Measurements from ENCODE around the gene C4orf33. TPM values are rescaled to one million over a fixed set of nuclear protein-coding genes. Genes with fewer than 3 reads are reported as not detected.

The C4orf33 gene
- total RNA-seq, 2 donors from 2014 or later, result 14.9 to 31.2 TPM

DNA sequence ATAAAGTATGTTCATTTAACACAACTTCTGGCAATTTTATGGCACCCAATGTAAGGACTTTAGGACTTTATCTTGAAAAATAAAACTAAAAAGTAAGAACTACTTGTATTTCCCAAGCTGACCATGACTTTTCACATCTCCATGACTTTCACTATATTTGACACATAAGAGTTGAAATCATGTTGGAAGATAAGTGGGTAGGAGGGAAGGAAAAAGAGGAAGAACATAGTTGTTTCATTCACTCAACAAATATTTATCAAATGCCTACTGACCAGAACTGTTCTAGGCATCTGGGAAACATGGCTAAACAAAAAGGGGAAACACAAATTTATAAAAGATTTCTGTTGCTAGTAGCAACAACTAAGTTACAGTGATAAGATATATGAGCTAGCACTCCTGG, 18.6 kb upstream of the C4orf33 start:
- DNase-seq, result no peak
- Histone ChIP-seq H3K27ac (no peak overlapping the region), H3K36me3 (no peaks in the 10 kb centered on the region), H3K4me3 (no peak overlapping the region), H3K27me3 (no peaks in the 10 kb centered on the region), H3K9ac (ENCODE audit: low read depth in 2 of 2, low read length in 2 of 2) (no peak overlapping the region), H3K4me1 (no peaks in the 10 kb centered on the region), H3K9me3 (no peaks in the 10 kb centered on the region)
- intact Hi-C loops (cut with DNase I), result no loop called here
- TF ChIP-seq, protein P1, sequence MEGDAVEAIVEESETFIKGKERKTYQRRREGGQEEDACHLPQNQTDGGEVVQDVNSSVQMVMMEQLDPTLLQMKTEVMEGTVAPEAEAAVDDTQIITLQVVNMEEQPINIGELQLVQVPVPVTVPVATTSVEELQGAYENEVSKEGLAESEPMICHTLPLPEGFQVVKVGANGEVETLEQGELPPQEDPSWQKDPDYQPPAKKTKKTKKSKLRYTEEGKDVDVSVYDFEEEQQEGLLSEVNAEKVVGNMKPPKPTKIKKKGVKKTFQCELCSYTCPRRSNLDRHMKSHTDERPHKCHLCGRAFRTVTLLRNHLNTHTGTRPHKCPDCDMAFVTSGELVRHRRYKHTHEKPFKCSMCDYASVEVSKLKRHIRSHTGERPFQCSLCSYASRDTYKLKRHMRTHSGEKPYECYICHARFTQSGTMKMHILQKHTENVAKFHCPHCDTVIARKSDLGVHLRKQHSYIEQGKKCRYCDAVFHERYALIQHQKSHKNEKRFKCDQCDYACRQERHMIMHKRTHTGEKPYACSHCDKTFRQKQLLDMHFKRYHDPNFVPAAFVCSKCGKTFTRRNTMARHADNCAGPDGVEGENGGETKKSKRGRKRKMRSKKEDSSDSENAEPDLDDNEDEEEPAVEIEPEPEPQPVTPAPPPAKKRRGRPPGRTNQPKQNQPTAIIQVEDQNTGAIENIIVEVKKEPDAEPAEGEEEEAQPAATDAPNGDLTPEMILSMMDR (IDR thresholded peaks at IDR 0.05), result no peak

DNA sequence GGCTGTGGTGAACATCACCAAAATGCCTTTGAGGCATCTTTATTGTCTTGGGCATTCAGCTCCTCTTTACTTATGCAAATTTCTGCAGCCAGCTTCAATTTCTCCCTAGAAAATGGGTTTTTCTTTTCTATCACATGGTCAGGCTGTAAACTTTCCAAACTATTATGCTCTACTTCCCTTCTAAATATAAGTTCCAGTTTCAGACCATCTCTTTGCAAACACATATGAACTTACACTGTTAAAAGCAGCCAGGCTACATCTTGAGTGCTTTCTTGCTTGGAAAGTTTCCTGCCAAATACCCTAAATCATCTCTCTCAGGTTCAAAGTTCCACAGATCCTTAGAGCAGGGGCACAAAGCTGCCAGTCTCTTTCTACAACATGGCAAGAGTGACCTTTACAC, 15.8 kb upstream of the C4orf33 start:
- Histone ChIP-seq H3K36me3 (no peaks in the 10 kb centered on the region), H3K9ac (ENCODE audit: low read depth in 2 of 2, low read length in 2 of 2) (no peak overlapping the region), H3K27me3 (no peaks in the 10 kb centered on the region), H3K4me3 (no peak overlapping the region), H3K9me3 (no peaks in the 10 kb centered on the region), H3K27ac (no peak overlapping the region), H3K4me1 (no peaks in the 10 kb centered on the region)
- TF ChIP-seq, protein P1 (IDR thresholded peaks at IDR 0.05), result no peak
- DNase-seq, result no peak
- intact Hi-C loops (cut with DNase I), result no loop called here

DNA sequence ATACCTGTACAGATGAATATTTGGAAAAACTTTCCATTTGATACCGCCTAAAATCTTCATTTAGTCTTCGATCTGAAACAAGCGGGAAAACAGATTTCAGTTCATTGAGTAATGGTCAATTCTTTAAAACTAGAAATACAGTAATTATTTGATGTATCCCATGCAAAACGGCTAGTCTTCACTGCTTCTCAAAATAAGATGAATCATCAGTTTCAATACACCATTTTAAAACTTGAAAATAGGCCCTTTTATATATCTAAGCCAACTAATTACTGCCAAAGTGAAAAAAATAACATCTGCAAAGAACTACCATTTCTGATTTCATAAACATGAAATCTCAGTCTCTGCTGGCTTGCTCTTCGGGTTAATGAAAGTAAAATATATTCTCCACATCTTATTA, 13.7 kb upstream of the C4orf33 start:
- no peak overlapping the region for H3K9ac ChIP-seq (ENCODE audit: low read depth in 2 of 2, low read length in 2 of 2)
- no peak overlapping the region for H3K27ac ChIP-seq
- no peaks in the 10 kb centered on the region for H3K27me3 ChIP-seq
- H3K36me3 ChIP-seq, result no peaks in the 10 kb centered on the region
- H3K9me3 ChIP-seq, result no peaks in the 10 kb centered on the region
- no peaks in the 10 kb centered on the region for H3K4me1 ChIP-seq
- no peak for DNase-seq
- TF ChIP-seq, protein P1 (IDR thresholded peaks at IDR 0.05), result no peak
- intact Hi-C loops (cut with DNase I), result no loop called here
- no peak overlapping the region for H3K4me3 ChIP-seq

DNA sequence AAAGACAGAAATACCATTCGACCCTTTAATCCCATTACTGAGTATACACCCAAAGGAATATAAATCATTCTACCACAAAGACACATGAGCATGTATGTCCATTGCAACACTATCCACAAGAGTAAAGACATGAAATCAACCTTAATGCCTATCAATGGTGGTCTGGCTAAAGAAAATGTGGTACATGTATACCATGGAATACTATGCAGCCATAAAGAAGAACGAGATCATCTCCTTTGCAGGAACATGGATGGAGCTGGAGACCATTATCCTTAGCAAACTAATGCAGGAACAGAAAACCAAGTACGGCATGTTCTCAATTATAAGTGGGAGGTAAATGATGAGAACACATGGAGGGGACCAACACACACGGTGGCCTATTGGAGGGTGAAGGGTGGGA, 10.5 kb upstream of the C4orf33 start:
- Histone ChIP-seq H3K4me3 (no peak overlapping the region), H3K9ac (ENCODE audit: low read depth in 2 of 2, low read length in 2 of 2) (no peak overlapping the region), H3K4me1 (no peaks in the 10 kb centered on the region), H3K36me3 (no peaks in the 10 kb centered on the region), H3K9me3 (no peaks in the 10 kb centered on the region), H3K27me3 (no peaks in the 10 kb centered on the region), H3K27ac (no peak overlapping the region)
- DNase-seq, result no peak
- TF ChIP-seq, protein P1 (IDR thresholded peaks at IDR 0.05), result no peak
- intact Hi-C loops (cut with DNase I), result no loop called here

DNA sequence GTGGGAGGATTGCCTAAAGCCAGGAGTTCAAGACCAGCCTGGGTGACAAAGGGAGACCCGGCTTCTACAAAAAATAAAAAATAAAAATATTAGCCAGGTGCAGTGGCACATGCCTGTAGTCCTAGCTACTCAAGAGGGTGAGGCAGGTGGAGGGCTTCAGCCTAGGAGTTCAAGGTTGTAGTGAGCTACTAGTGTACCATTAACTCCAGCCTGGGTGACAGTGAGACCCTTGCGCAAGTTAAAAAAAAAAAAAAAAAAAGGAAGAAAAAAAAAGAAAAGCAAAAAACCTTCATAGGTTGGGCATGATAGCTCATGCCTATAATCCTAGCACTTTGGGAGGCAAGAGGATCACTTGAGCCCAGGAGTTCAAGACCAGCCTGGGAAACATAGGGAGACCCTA, 8.4 kb upstream of the C4orf33 start:
- DNase-seq, result no peak
- no peak overlapping the region for H3K4me3 ChIP-seq
- no peaks in the 10 kb centered on the region for H3K9me3 ChIP-seq
- H3K9ac ChIP-seq (ENCODE audit: low read depth in 2 of 2, low read length in 2 of 2), result no peak overlapping the region
- H3K36me3 ChIP-seq, result no peaks in the 10 kb centered on the region
- H3K27me3 ChIP-seq, result no peaks in the 10 kb centered on the region
- TF ChIP-seq, protein P1 (IDR thresholded peaks at IDR 0.05), result no peak
- no peak overlapping the region for H3K27ac ChIP-seq
- intact Hi-C loops (cut with DNase I), result no loop called here
- no peaks in the 10 kb centered on the region for H3K4me1 ChIP-seq

All from colonic mucosa (tissue), 4 donors.